Gastrocnemius medialis (tissue), 4 donors: Measurements from ENCODE around the gene ZG16.

Source experiments
- CTCF ChIP-seq, 5 experiments: fragments of 450-650 bp in 3 of 5; fragments of 200-600 bp in 2 of 5; sonication (generic) in 2 of 5; IDR thresholded peaks in 4 of 5; conservative IDR thresholded peaks in 1 of 5; 1 replicate in 4 of 5; 2 replicates in 1 of 5; pipeline ENCODE4 v1.5.1; 2016 to 2019; ENCODE audit warnings: antibody characterized with exemption in 5 of 5, mild to moderate bottlenecking in 3 of 5, moderate library complexity in 3 of 5
- POLR2A ChIP-seq, 2 donors: fragments of 450-650 bp; IDR thresholded peaks; one replicate each; pipeline ENCODE4 v1.6.1; 2017; ENCODE audit warnings: antibody characterized with exemption in 2 of 2, mild to moderate bottlenecking in 2 of 2, moderate library complexity in 2 of 2

DNA sequence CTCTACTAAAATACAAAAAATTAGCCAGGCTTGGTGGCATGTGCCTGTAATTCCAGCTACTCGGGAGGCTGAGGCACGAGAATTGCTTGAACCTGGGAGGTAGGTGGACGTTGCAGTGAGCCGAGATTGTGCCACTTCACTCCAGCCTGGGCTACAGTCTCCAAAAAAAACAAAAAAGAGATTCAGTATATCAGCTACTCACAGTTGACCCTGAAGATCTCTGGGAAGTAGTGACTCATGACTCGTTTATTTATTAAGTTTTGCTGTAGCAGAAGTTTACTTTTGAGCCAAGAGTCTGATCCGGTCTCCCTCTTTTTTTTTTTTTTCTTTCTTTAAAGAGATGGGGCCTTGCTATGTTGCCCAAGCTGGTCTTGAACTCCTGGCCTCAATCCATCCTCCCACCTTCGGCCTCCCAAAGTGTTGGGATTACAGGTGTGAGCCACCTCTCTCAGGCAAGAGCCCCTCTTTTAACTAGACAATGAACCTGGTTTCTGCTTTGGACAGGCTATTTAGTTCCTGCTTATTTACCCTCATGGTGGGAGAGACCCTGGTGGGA, 46.6 kb downstream of the ZG16 start:
- TF ChIP-seq CTCF (IDR thresholded peaks at IDR 0.05 in 4 of 5, conservative IDR thresholded peaks at IDR 0.05 in 1 of 5): no peak
- TF ChIP-seq POLR2A (IDR thresholded peaks at IDR 0.05): no peak
